Stimulated activated memory B cell treated with anti-CD40 and anti-IgM and Interleukin-4, amounts not matched to agents 10 μg/mL and 1 μg/mL and 100 μg/mL, for 72 hours (primary cell): ENCODE measurements around the gene RALGAPB.

Source experiments
- ATAC-seq: fragments of 150-1000 bp; cut with Tn5 transposase; 2 replicates; pipeline ENCODE4 v1.10.0; 2021
- H3K27ac Mint-ChIP-seq: one replicate; pipeline ENCODE4 v1.8.0; 2022; ENCODE audit warnings: mild to moderate bottlenecking, mixed read lengths
- H3K27me3 Mint-ChIP-seq: one replicate; pipeline ENCODE4 v1.8.0; 2022; ENCODE audit warnings: mixed read lengths
- H3K36me3 Mint-ChIP-seq: one replicate; pipeline ENCODE4 v1.8.0; 2022; ENCODE audit warnings: mixed read lengths
- H3K4me1 Mint-ChIP-seq: one replicate; pipeline ENCODE4 v1.8.0; 2022; ENCODE audit warnings: mixed read lengths
- H3K4me3 Mint-ChIP-seq: one replicate; pipeline ENCODE4 v1.8.0; 2022; ENCODE audit warnings: mild to moderate bottlenecking, moderate library complexity, mixed read lengths
- H3K9me3 Mint-ChIP-seq: one replicate; pipeline ENCODE4 v1.8.0; 2022; ENCODE audit warnings: mixed read lengths

Gene RALGAPB

DNA sequence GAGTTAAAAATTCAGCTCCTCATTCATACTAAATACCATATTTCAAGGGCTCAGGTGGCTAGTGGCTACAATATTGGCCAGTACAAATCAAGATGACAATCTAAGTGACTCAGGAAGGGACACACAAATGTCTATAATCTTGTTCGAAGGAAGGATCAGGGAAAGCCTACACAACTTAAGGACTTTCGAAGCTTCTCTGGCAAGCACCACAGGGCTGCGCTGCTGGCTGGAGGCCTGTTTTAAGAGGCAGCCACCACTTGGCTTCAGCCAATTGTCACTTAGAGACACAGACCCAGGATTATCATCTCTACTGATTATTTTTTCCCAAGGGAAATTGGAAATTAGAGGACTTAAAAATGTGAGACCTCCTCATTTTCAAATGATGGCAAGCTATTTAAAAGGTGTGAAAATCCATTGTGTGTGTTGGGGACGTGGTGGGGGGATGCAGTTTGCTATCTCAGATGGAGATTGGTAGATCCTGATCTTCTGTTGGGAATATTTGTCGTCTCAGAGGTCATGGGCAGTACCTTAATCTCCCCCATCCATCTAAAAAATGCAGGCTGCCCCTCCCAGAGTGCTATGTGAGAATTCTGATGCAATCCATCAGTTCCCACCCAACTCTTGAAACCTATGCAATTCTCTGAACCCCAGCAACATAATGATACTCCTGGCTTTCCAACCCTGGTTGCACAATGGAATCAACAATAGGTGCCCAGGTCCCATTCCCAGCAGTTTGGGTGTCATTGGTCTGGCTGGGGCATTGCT, 140.3 kb downstream of the RALGAPB start:
- peaks cover 6% of the 10 kb centered on the region for H3K4me1 Mint-ChIP-seq
- ATAC-seq, result no peak
- H3K27ac Mint-ChIP-seq, result no peak overlapping the region
- no peaks in the 10 kb centered on the region for H3K9me3 Mint-ChIP-seq
- H3K36me3 Mint-ChIP-seq, result no peaks in the 10 kb centered on the region
- H3K4me3 Mint-ChIP-seq, result no peak overlapping the region
- peaks cover 29% of the 10 kb centered on the region for H3K27me3 Mint-ChIP-seq

DNA sequence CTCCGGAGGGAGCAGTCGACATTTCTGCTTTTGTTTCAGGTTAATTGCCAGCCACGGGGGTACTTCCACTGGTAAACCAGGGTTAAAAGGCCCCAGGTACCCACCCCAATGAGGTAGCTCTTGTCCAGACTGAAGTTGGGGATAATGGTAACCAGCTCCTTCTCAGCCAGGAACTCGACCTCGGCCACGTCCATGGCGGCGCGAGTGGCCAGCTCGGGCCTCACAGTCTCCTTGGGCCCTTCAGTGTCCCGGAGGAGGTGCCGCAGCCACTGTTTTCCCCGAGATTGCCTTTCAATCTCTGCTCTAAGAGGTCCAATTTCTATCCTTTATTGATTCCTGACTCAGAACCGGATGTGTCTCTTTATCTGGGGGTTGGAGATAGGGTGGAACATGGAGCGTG, 142.6 kb downstream of the RALGAPB start:
- peaks cover 34% of the 10 kb centered on the region for H3K27me3 Mint-ChIP-seq
- no peak for ATAC-seq
- no peak overlapping the region for H3K27ac Mint-ChIP-seq
- no peak overlapping the region for H3K4me3 Mint-ChIP-seq
- no peaks in the 10 kb centered on the region for H3K4me1 Mint-ChIP-seq
- H3K9me3 Mint-ChIP-seq, result no peaks in the 10 kb centered on the region
- no peaks in the 10 kb centered on the region for H3K36me3 Mint-ChIP-seq

DNA sequence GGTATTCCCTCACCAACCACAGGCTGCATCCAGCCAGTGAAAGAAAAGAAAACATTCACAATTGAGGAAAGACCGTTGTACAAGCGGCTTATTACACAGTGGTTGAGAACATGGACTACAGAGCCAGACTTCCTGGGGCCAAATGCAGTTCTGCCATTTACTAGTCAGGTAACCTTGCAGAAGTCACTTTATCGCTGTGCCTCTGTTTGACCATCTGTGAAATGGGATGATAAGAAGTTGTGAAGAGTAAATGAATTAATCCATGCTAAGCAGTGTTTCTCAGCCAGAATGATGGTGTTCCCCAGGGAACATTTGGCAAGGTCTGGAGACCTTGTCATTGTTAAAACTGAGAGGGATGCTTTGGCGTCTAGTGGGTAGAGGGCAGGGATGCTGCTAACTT, 143.8 kb downstream of the RALGAPB start:
- no peaks in the 10 kb centered on the region for H3K36me3 Mint-ChIP-seq
- no peak for ATAC-seq
- H3K27ac Mint-ChIP-seq, result no peak overlapping the region
- H3K4me1 Mint-ChIP-seq, result no peaks in the 10 kb centered on the region
- H3K9me3 Mint-ChIP-seq, result no peaks in the 10 kb centered on the region
- H3K27me3 Mint-ChIP-seq, result peaks cover 36% of the 10 kb centered on the region
- H3K4me3 Mint-ChIP-seq, result no peak overlapping the region

DNA sequence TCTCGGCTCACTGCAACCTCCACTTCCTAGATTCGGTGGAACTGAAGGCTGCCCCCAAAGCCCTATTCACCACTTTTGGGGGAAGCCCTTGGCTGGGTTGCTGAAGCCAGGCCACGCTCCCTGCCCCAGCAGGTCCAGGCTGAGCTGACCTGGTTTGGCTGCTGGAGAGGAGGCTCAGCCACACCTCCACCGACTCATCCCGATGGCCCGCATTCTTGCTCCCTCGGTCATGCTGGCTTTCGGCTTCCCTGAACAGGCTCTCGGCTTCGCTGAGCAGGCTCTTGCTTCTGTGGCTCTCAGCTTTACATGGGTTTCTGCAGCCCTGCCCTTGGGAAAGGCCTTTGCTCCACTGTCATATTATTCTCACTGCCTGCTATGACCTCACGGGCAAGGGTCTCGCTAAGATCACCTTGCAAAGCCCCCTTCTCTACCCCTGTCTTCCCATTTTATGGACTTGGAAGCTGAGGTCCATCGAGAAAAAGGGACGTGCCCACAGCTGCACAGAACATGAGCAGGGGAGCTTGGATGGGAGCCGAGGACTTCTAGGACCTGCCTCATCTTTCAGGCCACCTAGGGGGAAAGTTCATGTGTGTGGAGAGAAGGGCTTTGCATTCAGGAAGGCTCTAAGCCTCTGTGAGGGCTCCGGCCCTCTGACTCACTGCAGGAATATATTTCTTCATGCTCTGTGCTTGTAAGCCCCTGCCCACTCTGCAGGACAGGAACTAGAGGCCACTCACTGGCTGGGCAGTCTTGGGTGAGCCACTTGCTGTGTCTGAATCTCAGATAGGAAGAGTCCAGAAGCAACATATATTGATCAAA, 144.6 kb downstream of the RALGAPB start:
- H3K4me1 Mint-ChIP-seq, result no peaks in the 10 kb centered on the region
- no peaks in the 10 kb centered on the region for H3K36me3 Mint-ChIP-seq
- no peak overlapping the region for H3K27ac Mint-ChIP-seq
- H3K27me3 Mint-ChIP-seq, result peaks cover 36% of the 10 kb centered on the region
- H3K9me3 Mint-ChIP-seq, result no peaks in the 10 kb centered on the region
- ATAC-seq, result no peak
- H3K4me3 Mint-ChIP-seq, result no peak overlapping the region

DNA sequence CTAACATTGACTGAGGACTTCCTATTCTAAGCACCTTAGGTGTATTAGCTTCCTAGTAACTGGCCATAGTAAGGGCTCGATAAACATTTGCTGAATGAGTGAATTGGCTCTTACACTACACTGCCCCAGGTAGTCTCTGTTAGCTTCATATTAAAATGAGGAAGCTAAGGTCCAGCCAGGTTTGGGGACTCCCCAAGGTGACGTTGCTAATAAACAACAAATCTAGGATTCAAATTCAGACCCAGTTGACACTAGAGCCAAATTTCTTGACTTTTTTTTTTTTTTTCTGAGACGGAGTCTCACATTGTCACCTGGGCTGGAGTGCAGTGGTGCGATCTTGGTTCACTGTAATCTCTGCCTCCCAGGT, 145.2 kb downstream of the RALGAPB start:
- H3K4me3 Mint-ChIP-seq, result no peak overlapping the region
- H3K9me3 Mint-ChIP-seq, result no peaks in the 10 kb centered on the region
- H3K4me1 Mint-ChIP-seq, result no peaks in the 10 kb centered on the region
- H3K27ac Mint-ChIP-seq, result no peak overlapping the region
- ATAC-seq, result peak; percentile 40
- H3K27me3 Mint-ChIP-seq, result peaks cover 36% of the 10 kb centered on the region
- no peaks in the 10 kb centered on the region for H3K36me3 Mint-ChIP-seq

DNA sequence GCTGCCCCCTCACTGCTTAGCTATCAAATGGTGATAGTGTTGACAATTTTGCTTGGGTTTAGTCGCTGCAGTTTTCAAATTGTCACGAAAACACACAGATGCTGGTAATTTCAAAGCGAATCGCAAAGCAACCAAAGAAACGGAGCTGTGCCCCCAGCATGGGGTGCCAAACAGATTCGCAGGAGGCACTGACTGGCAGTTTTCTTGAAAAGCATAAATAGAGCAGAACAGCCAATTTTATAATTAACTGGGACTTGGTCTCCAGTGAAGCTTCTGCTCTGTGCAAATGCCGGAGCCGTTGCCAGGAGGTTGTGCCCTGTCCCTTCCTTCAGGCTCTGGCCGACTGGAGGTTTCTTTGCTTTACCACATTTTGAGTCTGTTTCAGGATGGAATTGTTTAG, 147.8 kb downstream of the RALGAPB start:
- no peak for ATAC-seq
- no peaks in the 10 kb centered on the region for H3K36me3 Mint-ChIP-seq
- H3K9me3 Mint-ChIP-seq, result peaks cover 7% of the 10 kb centered on the region
- H3K27me3 Mint-ChIP-seq, result peaks cover 36% of the 10 kb centered on the region
- H3K27ac Mint-ChIP-seq, result no peak overlapping the region
- no peak overlapping the region for H3K4me3 Mint-ChIP-seq
- no peaks in the 10 kb centered on the region for H3K4me1 Mint-ChIP-seq

DNA sequence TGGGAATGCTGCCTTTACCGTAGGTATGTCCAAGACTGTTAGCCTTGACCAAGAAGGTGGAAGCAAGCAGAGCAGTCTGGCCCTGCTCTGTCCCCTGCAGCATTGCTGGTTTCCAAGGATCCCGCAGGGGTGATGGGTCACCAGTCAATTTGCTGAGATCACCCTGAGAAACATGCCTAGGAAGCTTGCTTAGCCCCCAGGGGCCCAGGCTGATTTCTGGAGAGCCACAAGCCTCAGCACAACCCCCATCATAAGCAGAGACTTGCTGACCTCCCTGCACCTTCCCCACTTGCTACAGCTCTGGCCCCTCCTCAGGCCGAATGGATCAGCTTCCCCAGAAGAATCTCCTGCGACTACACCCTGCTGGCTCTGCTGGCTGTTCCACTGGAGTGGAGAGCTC, 150.4 kb downstream of the RALGAPB start:
- H3K27ac Mint-ChIP-seq, result no peak overlapping the region
- no peak for ATAC-seq
- H3K27me3 Mint-ChIP-seq, result peaks cover 26% of the 10 kb centered on the region
- no peak overlapping the region for H3K4me3 Mint-ChIP-seq
- H3K9me3 Mint-ChIP-seq, result peaks cover 12% of the 10 kb centered on the region
- H3K36me3 Mint-ChIP-seq, result no peaks in the 10 kb centered on the region
- no peaks in the 10 kb centered on the region for H3K4me1 Mint-ChIP-seq

DNA sequence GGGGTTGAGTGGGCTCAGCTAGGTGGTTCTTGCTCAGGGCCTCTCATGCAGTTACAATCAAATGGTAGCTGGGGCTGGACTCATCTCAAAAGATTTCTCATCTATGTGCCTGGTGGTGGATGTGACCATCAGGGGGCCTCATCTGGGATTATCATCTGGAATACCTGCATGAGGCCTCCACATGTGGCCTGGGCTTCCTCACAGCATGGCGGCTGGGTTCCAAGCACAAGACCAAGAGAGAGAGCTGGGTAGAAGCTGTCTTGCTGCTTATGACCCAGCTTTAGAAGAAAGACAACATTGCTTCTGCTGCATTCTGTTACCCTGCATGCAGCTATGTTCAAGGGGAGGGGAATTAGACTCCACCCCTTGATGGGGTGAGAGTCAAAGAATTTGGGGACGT, 151.4 kb downstream of the RALGAPB start:
- Mint-ChIP-seq H3K36me3 (no peaks in the 10 kb centered on the region), H3K4me3 (no peak overlapping the region), H3K4me1 (no peaks in the 10 kb centered on the region), H3K27me3 (peaks cover 18% of the 10 kb centered on the region), H3K9me3 (peaks cover 12% of the 10 kb centered on the region), H3K27ac (no peak overlapping the region)
- ATAC-seq, result no peak

DNA sequence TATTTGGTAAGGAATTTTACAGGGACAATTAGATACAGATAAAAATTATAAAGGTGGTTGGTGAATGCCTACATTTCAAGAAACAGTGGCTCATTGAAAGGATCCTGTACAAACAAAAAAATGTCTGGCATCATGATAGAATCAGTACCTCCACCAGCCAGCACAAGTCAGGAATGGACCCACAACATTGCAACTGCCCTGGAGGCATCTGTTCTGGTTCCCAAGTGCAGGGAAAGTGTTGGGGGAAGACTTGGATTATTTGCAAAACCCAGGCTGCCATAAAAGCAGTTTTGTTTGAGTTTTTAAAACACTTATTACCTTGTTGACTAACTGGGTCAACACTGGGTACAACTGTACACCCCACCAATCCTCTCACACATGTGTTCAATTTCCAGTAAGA, 153.3 kb downstream of the RALGAPB start:
- H3K36me3 Mint-ChIP-seq, result no peaks in the 10 kb centered on the region

DNA sequence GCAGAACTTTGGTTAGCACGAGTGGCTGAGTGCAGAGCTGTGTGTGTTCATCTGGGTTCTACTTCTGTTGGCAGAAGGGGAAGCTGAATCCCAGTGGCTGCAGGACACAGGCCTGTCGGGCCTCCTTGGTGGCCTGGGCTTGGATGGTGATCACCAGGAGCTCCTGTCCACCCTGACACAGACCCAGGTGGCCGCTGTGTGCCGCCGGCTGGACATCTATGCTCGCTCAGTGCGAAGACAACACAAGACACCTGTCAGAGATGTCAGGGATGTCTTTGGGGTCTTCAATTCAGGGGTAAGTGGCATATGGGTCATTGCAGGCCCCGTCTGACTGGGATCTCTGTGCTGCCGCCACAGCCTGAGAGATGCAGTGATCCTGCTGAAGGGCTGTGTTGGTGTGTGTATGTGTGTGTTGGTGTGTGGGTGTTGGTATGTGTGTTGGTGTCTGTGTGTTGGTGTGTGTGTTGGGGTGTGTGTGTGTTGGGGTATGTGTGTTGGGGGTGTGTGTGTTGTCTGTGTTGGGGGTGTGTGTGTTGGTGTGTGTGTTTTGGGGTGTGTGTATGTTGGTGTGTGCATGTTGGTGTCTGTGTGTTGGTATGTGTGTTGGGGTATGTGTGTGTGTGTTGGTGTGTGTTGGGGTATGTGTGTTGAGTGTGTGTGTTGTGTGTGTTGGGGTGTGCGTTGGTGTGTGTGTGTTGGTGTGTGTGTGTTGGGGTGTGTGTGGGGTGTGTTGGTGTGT, 154.4 kb downstream of the RALGAPB start:
- Mint-ChIP-seq H3K27ac (no peak overlapping the region), H3K9me3 (peaks cover 12% of the 10 kb centered on the region), H3K27me3 (peaks cover 12% of the 10 kb centered on the region), H3K4me1 (no peaks in the 10 kb centered on the region), H3K4me3 (no peak overlapping the region), H3K36me3 (no peaks in the 10 kb centered on the region)
- ATAC-seq, result no peak

More for the DNA sequence above, 153.3 kb downstream of the RALGAPB start:
- Mint-ChIP-seq H3K9me3 (peaks cover 12% of the 10 kb centered on the region), H3K27ac (no peak overlapping the region), H3K4me3 (no peak overlapping the region), H3K4me1 (no peaks in the 10 kb centered on the region), H3K27me3 (peaks cover 18% of the 10 kb centered on the region)
- no peak for ATAC-seq
